Central memory CD4-positive, alpha-beta T cell (primary cell): ENCODE results near the gene WFIKKN1.

Experiments used
- DNase-seq: peaks from one replicate; pipeline ENCODE4 v3.0.0; 2022

WFIKKN1 gene

DNA sequence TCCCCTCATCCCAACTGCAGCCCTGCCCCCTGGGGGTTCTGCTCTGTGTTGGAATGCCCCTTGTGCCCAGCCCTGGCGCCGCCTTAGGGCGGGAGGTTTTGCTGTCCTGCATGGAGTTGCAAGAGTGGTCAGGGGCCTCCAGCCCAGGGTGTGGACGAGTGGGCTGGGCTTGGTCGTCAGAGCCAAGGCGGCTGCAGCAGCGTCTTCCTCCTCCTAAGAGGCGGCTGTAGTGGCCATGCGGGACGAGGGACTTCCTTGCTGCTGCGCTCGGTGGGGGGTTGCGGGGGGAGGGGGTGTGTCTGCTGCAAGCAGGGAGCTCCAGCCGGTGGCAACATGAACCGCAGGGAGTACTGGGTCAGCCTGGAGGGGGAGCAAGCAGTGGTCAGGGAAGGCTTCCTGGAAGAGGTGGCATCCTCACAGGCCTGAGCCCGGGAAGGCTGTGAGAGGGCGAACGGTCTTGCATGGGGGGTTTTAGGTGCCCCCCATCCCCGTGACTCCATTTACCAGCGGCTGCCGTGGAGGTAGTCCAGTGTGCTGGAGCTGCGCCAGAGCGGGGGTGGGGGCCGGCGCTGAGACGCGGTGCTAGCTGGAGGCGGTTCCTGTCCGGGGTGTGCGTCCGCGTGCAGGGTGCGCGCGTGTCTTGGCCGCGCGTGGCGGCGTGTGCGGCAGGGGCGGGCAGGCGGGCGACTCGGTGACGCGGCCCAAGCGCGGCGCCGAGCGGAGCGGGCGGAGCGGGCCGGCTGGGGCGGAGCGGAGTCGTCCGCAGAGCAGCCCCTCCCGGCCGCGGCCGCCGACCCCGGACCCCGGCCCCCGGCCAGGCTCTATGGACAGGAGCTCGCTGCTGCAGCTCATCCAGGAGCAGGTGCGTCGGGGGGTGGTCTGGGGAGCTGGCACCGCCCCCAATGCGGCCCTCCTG is 44.4 kb downstream of the WFIKKN1 start, which contains the start of gene RHBDL1:
RHBDL1 (plus strand) TSS at position 704 of the 916 bp plus-strand sequence; CDS start at position 824, 120 bp downstream.
- no peak for DNase-seq

DNA sequence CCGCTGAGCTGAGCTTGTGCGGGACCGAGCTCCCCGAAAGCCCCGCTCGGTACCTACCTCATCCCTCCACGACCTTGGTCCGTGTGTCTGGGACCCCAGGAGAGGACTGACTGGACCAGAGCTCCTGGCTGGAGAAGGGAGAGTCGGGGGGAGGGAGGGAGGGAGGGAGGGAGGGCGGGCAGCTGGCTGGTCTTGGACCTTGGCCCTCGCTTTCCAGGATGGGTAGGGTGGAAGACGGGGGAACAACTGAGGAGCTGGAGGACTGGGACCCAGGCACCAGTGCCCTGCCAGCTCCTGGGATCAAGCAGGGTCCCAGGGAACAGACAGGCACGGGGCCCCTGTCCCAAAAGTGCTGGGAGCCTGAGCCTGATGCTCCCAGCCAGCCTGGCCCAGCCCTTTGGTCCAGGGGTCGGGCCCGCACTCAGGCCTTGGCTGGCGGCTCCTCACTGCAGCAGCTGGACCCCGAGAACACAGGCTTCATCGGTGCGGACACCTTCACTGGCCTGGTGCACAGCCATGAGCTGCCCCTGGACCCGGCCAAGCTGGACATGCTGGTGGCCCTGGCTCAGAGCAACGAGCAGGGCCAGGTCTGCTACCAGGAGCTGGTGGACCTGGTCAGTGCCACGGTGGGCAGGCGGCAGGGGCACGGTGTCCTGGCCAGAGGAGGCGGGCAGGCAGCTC is 45.2 kb downstream of the WFIKKN1 start:
- DNase-seq: no peak

DNA sequence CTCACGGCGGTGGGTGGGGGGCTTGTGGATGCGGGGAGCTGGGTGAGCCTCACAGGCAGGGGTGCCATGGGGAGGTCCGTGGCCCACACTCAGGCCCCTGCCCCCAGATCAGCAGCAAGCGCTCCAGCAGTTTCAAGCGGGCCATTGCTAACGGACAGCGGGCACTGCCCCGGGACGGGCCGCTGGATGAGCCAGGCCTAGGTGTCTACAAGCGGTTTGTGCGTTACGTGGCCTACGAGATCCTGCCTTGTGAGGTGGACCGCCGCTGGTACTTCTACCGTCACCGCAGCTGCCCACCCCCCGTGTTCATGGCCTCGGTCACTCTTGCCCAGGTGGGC is 45.7 kb downstream of the WFIKKN1 start:
- no peak for DNase-seq

GRCh38 chr16:676913-677312 is 46.1 kb downstream of the WFIKKN1 start:
- DNase-seq: peak; percentile 67

- no peak for DNase-seq
Measured at GRCh38 chr16:677316-678190, 46.8 kb downstream of the WFIKKN1 start.

DNA sequence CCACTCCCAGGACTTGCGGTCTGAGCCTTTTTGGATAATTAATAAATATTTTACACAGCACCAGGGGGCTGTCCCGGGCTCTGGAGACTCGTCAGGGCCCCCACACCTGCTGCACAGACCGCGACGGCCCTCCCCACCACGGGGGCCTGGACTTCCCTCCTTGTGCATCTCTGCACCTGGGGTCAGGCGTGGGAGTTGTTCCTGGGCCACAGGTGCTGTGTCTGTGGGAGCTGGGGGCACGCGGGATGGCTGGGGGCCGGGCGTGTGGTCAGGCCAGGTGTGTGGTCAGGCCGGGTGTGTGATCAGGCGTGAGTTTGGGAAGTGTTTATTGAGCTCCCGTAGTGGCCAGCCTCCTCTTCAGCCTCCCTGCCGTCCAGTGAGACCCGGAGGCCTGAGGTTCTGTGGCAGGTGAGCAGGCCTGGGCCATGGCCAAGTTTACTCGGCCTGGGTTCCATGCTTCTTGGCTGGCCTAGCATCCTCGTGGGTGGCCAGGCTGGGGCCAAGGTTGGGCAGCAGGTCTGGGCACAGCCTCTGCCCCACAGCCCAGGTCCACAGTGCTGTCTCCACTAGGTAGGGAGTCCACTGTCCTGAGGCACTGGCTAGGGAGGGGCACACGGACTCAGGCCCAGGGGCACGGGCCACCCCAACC is 47.5 kb downstream of the WFIKKN1 start:
- DNase-seq: no peak

DNA sequence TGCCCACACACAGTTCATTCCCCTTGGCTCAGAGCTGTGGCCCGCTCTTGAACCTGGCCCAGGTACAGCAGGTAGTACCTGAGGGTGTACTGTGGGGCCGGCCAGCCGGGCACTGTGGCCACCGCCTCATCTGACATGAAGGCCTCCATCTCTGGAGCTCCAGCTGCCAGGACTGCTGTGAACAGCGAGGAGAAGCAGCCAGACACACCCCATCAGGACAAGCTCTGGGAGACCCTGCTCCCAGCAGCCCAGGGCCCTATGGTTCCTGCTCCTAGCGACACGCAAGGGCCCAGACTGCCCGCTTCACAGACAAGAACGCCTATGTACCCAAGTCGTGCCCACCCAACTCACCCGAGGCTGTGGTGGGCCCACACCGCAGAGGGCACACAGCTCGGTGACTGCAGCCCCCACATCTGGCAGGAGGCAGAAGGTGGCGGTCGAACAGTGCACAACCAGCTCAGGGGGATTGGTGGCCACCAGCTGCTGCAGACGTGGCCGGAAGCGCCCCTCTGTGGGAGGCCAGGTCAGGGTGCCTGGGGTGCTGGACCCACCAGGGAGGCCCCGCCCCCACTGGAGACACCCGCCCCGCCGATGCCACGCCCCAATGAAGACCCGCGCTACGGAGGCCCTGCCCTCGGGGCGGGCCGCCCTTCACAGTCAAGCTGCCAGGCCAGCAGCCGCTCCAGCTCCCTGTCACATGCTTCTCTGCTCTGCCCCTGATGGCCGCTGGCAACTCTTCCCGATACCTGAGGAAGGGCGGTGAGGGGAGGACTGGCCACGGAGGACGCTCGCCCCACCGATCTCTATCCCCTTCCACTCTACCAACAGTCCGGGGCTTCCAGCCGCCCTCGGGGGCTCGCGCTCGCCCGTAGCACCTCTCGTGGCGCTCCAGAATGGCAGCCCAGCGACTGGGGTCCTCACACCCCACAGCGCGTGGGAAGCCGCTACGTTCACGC is 48.4 kb downstream of the WFIKKN1 start:
- peak; percentile 33 for DNase-seq

DNA sequence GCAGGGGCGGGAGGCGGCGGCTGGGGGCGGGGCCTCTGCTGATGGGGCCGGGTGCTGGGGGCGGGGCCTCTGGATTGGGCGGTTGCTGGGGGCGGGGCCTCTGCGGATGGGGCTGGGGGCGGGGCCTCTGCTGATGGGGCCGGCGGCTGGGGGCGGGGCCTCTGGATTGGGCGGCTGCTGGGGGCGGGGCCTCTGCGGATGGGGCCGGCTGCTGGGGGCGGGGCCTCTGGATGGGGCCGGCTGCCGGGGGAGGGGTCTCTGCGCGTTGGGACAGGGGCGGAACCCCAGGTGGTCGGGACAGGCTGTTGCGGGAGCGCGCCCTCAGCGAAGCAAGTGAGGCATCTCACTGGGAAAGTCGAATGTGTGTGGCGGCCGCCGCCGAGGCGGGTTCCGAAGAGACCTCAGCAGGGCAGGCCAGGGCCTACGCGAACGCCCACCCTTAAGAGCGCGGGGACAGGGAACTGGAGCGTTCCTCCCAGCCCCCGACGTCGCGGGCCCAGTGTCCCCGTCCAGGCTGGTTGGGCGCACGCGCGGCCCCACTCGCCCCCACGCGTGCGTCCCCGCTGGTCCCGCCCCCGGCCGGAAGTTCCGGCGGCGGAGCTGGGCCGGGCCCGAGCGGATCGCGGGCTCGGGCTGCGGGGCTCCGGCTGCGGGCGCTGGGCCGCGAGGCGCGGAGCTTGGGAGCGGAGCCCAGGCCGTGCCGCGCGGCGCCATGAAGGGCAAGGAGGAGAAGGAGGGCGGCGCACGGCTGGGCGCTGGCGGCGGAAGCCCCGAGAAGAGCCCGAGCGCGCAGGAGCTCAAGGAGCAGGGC is 49.2 kb downstream of the WFIKKN1 start, which contains the start of gene STUB1:
STUB1 (plus strand) TSS at position 597 of the 811 bp plus-strand sequence; CDS start at position 713, 116 bp downstream.
- peak; percentile 78 for DNase-seq

GRCh38 chr16:680625-680945 is 49.8 kb downstream of the WFIKKN1 start:
- no peak for DNase-seq

DNA sequence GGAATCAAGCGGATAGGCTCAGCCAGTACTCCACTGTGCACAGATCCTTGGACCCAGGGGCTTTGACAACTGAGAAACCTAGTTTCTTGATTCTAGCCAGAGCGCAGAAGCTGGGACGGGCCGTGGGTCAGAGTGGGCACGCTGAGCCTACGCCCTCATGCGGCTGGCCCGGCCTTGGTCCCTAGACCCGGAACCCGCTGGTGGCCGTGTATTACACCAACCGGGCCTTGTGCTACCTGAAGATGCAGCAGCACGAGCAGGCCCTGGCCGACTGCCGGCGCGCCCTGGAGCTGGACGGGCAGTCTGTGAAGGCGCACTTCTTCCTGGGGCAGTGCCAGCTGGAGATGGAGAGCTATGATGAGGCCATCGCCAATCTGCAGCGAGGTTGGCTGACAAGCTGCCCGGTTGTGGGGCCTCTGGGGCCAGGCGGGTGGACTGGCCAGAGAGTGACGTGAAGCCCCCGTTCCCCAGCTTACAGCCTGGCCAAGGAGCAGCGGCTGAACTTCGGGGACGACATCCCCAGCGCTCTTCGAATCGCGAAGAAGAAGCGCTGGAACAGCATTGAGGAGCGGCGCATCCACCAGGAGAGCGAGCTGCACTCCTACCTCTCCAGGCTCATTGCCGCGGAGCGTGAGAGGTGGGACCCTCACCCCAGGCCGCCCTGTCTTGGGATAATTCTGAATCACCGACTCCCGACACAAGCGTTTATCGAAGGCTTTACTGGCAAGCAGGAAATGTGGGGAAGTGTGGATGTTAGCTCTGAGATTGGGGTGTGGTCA is 50.4 kb downstream of the WFIKKN1 start:
- DNase-seq: no peak

GRCh38 chr16:681746-682427 is 51.1 kb downstream of the WFIKKN1 start:
- no peak for DNase-seq

DNA sequence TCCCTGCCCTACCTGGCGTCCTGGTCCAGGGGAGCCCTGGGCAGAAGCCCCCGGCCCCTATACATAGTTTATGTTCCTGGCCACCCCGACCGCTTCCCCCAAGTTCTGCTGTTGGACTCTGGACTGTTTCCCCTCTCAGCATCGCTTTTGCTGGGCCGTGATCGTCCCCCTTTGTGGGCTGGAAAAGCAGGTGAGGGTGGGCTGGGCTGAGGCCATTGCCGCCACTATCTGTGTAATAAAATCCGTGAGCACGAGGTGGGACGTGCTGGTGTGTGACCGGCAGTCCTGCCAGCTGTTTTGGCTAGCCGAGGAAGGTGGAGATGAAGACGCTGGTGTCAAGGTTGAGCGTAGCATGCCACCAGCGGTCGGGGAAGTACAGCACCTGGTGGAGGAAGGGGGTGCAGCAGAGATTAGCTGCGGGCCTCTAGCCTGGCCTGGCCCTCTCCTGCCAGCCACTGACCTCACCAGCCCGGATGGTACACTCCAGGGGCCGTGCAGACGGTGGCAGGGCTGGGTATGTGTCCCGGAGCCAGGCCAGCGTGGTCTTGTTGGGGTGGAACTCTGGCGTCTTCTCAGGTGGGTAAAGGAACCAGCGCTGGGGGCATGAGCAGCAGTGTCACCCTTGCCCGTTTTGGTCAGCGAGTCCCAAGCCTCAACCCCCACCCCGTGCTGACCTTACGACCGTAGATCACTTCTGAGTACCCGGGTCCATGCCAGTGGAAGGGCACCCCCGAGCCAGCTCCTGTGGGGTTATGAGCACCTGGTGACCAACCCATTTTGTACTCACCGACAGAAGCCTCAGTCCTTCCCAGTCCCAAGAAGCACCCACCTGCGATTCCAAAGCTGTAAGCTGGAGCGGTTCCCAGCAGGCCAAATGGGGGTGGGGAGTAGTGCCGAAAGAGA is 52.0 kb downstream of the WFIKKN1 start:
- DNase-seq: no peak

DNA sequence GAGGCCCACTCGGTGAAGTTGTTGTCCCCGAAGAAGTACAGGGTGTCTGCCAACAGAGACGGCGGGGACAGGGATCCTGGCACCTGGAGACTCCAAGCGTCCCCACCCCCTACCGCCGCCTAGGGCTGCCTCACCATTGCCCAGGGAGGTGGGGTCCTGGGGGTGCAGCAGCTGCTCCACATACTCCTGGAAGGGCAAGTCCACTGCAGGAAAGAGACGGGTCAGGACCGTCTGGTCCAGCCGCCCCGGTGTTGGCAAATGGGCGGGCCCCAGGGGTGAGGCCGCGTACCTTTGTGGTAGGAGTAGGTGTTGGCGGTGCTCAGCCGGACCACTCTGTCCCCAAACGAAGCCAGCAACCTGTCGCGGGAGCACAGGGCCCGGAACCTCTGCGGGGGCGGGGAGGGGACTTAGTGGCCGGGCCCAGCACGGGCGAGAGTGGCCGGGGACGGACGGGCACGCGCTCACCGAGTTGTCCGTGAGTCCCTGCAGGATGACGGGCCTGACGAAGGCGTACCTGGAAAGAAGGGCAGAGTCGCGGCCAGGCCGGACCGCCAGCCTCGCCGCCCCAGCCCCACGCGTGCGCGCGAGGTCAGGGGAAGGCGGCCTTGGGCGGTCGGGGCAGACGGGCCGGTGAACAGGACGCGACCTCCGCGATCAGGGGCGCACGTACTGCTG is 52.7 kb downstream of the WFIKKN1 start:
- no peak for DNase-seq
